DND-41 (cell line): Measurements from ENCODE around the gene HMG20A.

Experiments used
- ATAC-seq: fragments of 200-7000 bp; cut with Tn5 transposase; 3 replicates; pipeline ENCODE4 v1.9.1; 2021; ENCODE audit warnings: low read depth; ENCODE audit not compliant: insufficient read depth
- DNase-seq: peaks from one replicate; pipeline ENCODE4 v3.0.0-alpha.2; 2020
- H2AFZ ChIP-seq: 2 replicates; pipeline ENCODE4 v1.6.0; 2012; ENCODE audit warnings: low read depth, low read length
- H3K27ac ChIP-seq: 2 replicates; pipeline ENCODE4 v1.5.1; 2012; ENCODE audit warnings: low read length, inconsistent platforms
- H3K27me3 ChIP-seq: fragments of 200-600 bp; sonication (generic); 2 replicates; pipeline ENCODE4 v1.6.0; 2012; ENCODE audit warnings: low read length, mild to moderate bottlenecking, inconsistent platforms; ENCODE audit not compliant: insufficient read depth, poor library complexity
- H3K36me3 ChIP-seq: 2 replicates; pipeline ENCODE4 v1.5.1; 2012; ENCODE audit warnings: low read length, inconsistent platforms; ENCODE audit not compliant: insufficient read depth
- H3K4me1 ChIP-seq: 2 replicates; pipeline ENCODE4 v1.5.1; 2012; ENCODE audit warnings: mild to moderate bottlenecking, low read length; ENCODE audit not compliant: insufficient read depth
- H3K4me2 ChIP-seq: 2 replicates; pipeline ENCODE4 v1.6.0; 2012; ENCODE audit warnings: mild to moderate bottlenecking, moderate library complexity, low read length, inconsistent platforms; ENCODE audit not compliant: insufficient read depth
- H3K4me3 ChIP-seq, 2 experiments: fragments of 200-600 bp in 1 of 2; shearing (Covaris generic) in 1 of 2; 2 replicates each; pipeline ENCODE4 v1.5.1; 2012 to 2016; ENCODE audit warnings: inconsistent platforms in 2 of 2, low read length in 2 of 2, mild to moderate bottlenecking in 2 of 2, low read depth in 1 of 2, moderate library complexity in 1 of 2
- H3K79me2 ChIP-seq: 2 replicates; pipeline ENCODE4 v1.6.0; 2012; ENCODE audit warnings: low read length, inconsistent platforms; ENCODE audit not compliant: insufficient read depth
- H3K9ac ChIP-seq: 2 replicates; pipeline ENCODE4 v1.6.0; 2012; ENCODE audit warnings: low read depth, mild to moderate bottlenecking, inconsistent platforms, low read length, moderate library complexity
- H3K9me3 ChIP-seq: 2 replicates; pipeline ENCODE4 v1.5.1; 2012; ENCODE audit warnings: low read length, moderate library complexity, mild to moderate bottlenecking, inconsistent platforms; ENCODE audit not compliant: insufficient read depth, severe bottlenecking
- H4K20me1 ChIP-seq: 2 replicates; pipeline ENCODE4 v1.6.0; 2012; ENCODE audit warnings: low read length; ENCODE audit not compliant: insufficient read depth
- CTCF ChIP-seq: IDR thresholded peaks from 2 replicates; pipeline ENCODE4 v1.5.1; 2012; ENCODE audit warnings: borderline replicate concordance, low read length, moderate library complexity, mild to moderate bottlenecking; ENCODE audit not compliant: poor library complexity, severe bottlenecking; ENCODE audit errors: extremely low read depth
- EZH2 ChIP-seq: IDR thresholded peaks from 3 replicates; pipeline ENCODE4 v1.6.1; 2012; ENCODE audit warnings: borderline replicate concordance, low read depth, mild to moderate bottlenecking, moderate library complexity, low read length, inconsistent platforms; ENCODE audit not compliant: severe bottlenecking

HMG20A gene

GRCh38 chr15:77391372-77391951 lies 29.2 kb upstream of the HMG20A start:
- Histone ChIP-seq H3K4me2 (no peak overlapping the region), H3K9ac (no peak overlapping the region), H3K79me2 (peaks cover 46% of the 10 kb centered on the region), H3K9me3 (peaks cover 10% of the 10 kb centered on the region), H3K4me1 (no peaks in the 10 kb centered on the region), H3K36me3 (no peaks in the 10 kb centered on the region), H3K27ac (no peak overlapping the region), H2AFZ (no peak overlapping the region), H3K27me3 (no peaks in the 10 kb centered on the region), H4K20me1 (peaks cover 17% of the 10 kb centered on the region; the same call in 1 of the 2 replicates), H3K4me3 (no peak overlapping the region)
- DNase-seq (no peak), ATAC-seq (no peak)
- TF ChIP-seq EZH2: no peak
- no peak for TF ChIP-seq CTCF

- no peak overlapping the region for H3K9ac ChIP-seq
- H3K4me3 ChIP-seq: no peak overlapping the region
- ATAC-seq (no peak), DNase-seq (no peak)
- peaks cover 17% of the 10 kb centered on the region; the same call in 1 of the 2 replicates for H4K20me1 ChIP-seq
- H3K4me2 ChIP-seq: no peak overlapping the region
- no peaks in the 10 kb centered on the region for H3K36me3 ChIP-seq
- peaks cover 10% of the 10 kb centered on the region for H3K9me3 ChIP-seq
- no peaks in the 10 kb centered on the region for H3K27me3 ChIP-seq
- peaks cover 48% of the 10 kb centered on the region for H3K79me2 ChIP-seq
- H3K27ac ChIP-seq: no peak overlapping the region
- no peak overlapping the region for H2AFZ ChIP-seq
- TF ChIP-seq EZH2 (no peak), CTCF (no peak)
- no peaks in the 10 kb centered on the region for H3K4me1 ChIP-seq
Measured at GRCh38 chr15:77392762-77393470, 27.8 kb upstream of the HMG20A start.

- Histone ChIP-seq H2AFZ (no peak overlapping the region), H3K9me3 (peaks cover 12% of the 10 kb centered on the region), H3K4me1 (no peaks in the 10 kb centered on the region), H4K20me1 (peaks cover 17% of the 10 kb centered on the region; the same call in 1 of the 2 replicates), H3K79me2 (peaks cover 52% of the 10 kb centered on the region), H3K36me3 (no peaks in the 10 kb centered on the region), H3K4me2 (no peak overlapping the region), H3K27ac (no peak overlapping the region), H3K27me3 (no peaks in the 10 kb centered on the region), H3K4me3 (no peak overlapping the region), H3K9ac (no peak overlapping the region)
- ATAC-seq (no peak), DNase-seq (no peak)
- TF ChIP-seq CTCF (no peak), EZH2 (no peak)
Measured at GRCh38 chr15:77393471-77393840, 27.2 kb upstream of the HMG20A start.
